Urothelium cell line (cell line): ENCODE results near the gene IKZF3.
A peak's percentile ranks its signal among the peaks of the same experiment; 100 is the strongest.
"Not testable (repeated sequence)": the region's sequence is repeated elsewhere in the genome, so short reads cannot be mapped to it uniquely, and the experiment has no call there.

Experiments used
- DNase-seq: peaks from one replicate; pipeline ENCODE4 v3.0.0; 2011; ENCODE audit warnings: low spot score, mixed read lengths
- FAIRE-seq: peaks from 2 replicates; lab custom pipeline; 2011; peaks lifted over from hg19 to GRCh38; lab: Jason Lieb, UNC

The IKZF3 gene

DNA sequence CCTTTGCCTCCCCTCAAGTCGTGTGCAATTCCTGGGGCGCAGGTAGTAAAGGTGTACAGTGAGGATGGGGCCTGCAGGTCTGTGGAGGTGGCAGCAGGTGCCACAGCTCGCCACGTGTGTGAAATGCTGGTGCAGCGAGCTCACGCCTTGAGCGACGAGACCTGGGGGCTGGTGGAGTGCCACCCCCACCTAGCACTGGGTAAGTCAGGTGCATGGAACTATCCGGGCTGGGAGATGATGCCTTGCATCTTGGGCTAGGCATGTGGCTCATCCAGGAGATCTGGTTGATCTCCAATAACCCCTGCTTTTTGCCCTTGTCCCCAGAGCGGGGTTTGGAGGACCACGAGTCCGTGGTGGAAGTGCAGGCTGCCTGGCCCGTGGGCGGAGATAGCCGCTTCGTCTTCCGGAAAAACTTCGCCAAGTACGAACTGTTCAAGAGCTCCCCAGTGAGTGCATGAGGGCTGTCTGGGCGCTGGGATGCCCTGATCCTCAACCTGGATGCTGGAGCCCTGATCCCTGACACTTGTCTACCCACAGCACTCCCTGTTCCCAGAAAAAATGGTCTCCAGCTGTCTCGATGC lies 121.2 kb downstream of the IKZF3 start:
- FAIRE-seq (peak; percentile 9), DNase-seq (no peak)

DNA sequence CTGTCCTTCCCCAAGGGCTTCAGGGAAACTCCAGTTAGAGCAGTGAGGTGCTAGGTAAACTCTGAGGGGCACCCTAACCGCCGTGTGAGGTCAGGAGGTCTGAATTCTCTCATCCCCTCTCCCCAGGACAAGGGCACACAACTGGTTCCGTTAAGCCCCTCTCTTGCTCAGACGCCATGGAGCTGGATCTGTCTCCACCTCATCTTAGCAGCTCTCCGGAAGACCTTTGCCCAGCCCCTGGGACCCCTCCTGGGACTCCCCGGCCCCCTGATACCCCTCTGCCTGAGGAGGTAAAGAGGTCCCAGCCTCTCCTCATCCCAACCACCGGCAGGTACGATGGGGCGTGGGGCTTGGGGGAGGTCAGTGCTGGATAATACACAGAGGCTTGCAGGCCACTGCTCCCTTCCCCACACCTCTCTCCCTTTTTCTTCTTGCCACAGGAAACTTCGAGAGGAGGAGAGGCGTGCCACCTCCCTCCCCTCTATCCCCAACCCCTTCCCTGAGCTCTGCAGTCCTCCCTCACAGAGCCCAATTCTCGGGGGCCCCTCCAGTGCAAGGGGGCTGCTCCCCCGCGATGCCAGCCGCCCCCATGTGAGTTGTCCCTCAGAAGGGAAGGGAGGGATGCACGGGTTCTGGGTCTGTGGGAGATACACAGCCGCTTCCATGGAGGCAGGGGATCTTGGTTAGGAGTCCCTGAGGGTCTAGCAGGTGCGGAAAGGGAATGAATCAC lies 121.8 kb downstream of the IKZF3 start:
- DNase-seq (no peak), FAIRE-seq (no peak)

DNA sequence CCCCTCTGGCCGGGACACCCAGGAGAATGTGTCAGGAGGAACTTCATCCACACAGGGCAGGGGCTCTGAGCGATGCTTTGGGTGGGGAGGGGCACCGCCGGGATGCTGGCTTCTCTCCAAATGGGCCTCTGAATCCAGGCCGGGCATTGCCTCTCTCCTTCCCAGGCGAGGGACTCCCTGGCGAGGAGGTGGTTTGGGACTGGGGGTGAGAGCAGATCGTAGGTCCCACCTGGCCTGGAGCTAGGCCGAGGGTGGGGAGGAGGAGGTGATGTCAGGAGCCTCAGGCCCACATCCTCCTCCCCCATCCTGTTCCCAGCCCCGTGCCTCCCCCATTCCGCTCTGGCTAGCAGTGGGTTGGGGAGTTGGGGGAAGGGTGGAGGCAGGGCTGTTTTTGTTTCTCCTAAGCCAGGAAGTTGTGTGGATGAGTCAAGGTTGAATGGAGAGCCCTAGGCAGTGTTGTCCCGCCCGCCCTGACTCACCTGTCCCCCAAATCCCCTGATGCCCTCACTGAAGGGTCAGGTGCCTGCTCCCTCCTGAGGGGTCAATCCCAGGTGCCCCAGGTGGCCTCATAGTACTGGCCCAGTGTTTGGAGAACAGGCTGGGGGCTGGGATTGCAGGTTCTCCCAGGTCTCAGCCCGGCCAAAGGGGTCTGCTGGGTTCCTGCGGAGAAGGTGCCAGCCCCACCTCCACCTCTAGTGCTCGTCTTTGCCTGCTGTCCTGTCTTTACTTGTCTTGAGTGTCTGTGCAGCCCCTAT lies 123.6 kb downstream of the IKZF3 start:
- DNase-seq, result peak; percentile 87
- peak; percentile 97 for FAIRE-seq

DNA sequence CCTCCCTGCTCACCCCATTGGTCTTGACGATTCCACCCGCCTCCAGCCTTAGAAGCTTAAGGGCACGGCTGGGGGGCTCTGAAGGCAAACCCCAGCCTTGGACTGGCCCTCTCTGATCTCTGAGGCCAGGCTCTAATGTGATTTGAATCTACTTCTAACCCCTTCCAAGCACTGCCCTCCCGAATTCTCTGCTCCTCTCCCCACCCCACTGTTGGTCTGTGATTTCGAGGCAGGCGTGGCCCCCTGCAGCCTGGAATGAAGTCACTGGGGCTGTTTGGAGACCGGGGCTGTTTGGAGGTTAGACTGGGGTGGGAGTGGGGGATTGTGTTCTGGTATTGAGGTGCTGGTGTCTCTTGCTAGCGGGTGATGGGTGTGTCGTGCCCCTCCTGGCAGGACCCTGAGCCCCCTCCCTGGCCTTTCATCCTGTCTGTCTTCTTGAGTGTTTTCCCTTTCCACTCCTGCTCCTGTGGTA lies 124.2 kb downstream of the IKZF3 start:
- DNase-seq, result no peak
- FAIRE-seq, result peak; percentile 59

DNA sequence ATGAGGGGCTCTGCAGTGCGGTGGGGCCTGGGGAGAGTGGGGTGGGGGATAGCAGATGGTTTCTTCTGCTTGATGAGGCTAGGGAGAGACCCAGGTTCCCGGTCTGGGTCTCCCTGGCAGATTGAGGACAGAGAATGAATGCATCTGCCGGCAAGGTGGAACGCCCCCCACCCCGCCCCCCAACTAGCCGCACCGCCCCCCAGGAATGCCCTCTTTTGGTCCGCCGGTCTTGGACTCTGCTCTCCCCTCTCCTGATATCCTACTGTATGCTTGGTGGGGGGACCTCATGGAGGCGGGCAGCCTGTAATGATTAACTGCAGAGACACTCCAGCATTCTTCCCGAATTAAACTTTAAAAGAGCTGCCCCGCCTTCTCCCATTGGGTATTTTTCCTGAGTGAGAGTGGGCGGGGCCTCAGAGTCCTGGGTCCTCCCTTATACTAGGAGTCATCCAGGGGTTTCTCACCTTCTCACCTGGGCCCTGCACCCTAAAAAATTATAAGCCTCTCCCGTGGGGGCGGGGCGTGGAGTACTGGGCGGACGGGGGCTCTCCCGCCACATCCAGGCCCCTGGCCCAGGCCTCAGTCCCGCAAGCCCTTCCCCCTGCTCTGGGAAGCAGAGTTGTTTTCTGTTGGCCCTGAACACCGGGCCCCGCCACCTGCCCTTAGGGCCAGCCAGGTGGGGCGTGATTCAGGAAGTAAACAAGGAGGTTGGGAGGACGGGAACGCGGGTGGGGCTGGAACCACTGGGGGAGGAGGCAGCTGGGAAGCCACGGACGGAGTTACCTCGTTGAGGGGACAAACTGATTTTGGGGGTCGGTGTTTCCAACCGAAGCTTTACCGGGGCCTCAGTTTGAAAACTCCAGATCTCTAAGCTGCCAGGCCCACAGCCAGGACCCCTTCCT lies 124.9 kb downstream of the IKZF3 start:
- FAIRE-seq (no peak), DNase-seq (no peak)

DNA sequence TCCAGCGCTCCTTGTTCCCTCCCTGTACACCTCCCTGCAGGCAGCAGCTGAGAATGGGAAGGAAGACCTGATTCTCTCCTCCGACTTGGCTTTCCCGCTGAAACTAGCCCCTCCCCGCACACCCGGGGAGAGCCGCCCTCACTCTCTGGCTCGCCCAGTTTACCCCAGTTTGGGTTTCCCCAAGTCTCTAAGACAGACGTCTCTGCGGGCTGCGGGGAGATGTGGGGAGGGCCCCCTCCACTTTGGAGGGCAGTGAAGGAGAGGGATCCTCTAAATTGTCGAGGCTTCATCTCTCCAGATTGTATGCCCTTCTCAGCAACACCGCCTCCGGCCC lies 125.6 kb downstream of the IKZF3 start:
- DNase-seq (no peak), FAIRE-seq (no peak)

DNA sequence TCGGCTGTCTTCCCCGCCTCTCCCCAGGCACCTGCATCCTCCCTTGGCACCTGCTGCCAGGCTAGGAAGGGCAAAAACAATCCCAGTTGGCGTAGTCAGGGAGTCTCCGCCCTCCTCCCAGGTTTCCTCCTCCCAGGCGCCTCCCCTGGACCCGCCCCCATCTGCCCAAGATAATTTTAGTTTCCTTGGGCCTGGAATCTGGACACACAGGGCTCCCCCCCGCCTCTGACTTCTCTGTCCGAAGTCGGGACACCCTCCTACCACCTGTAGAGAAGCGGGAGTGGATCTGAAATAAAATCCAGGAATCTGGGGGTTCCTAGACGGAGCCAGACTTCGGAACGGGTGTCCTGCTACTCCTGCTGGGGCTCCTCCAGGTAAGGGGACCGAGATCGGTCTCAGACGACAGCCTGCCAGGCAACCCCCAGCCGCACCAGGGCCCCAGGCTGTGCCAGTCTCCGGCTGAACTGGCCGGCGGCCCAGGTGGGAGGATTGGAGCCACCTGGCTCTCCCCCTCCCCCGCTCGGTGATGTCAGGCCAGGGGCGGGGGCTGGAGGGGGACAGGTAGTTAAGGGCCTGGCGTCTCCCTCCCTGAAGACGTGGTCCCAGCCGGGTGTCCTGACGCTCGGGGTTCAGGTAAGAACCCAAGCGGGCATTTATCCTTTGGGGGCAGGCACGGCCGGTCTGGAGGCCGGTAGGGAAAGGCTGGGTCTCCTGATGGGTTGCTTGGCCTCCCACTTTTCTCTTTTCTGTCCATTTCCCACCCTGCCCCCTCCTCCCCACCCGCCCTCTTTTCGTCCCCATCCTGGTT lies 126.1 kb downstream of the IKZF3 start, which contains the start of gene GRB7:
Gene GRB7 (plus strand): TSS at position 179 of the 808 bp plus-strand sequence. CDS start 4,364 bp downstream, outside the sequence.
- no peak for DNase-seq
- FAIRE-seq, result no peak

DNA sequence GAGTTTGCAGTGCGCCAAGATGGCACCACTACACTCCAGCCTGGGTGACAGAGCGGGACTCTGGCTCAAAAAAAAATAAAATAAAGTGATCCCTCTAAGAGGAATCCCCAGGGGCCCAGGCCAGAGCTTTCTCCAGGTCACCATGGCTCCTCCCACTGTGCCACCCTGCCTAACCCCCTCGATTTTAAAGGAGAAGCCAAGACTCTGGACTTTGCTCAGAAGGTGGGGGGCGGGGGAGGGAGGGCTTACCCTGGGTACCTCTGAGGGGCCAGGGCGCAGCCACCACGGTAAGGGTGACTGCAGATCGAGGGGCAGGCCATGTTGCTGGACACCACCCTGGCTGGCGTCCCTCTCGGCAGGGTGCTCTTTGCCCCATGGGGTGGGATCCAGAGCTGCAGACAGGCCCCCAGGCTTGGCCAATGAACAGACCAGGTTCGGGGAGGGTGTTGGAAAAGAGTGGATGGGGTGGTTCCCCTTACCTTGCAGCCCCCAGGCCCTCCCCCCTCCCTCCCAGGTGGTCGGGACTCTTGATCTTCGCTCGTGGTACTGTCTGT lies 126.8 kb downstream of the IKZF3 start:
- DNase-seq (no peak), FAIRE-seq (no peak)

DNA sequence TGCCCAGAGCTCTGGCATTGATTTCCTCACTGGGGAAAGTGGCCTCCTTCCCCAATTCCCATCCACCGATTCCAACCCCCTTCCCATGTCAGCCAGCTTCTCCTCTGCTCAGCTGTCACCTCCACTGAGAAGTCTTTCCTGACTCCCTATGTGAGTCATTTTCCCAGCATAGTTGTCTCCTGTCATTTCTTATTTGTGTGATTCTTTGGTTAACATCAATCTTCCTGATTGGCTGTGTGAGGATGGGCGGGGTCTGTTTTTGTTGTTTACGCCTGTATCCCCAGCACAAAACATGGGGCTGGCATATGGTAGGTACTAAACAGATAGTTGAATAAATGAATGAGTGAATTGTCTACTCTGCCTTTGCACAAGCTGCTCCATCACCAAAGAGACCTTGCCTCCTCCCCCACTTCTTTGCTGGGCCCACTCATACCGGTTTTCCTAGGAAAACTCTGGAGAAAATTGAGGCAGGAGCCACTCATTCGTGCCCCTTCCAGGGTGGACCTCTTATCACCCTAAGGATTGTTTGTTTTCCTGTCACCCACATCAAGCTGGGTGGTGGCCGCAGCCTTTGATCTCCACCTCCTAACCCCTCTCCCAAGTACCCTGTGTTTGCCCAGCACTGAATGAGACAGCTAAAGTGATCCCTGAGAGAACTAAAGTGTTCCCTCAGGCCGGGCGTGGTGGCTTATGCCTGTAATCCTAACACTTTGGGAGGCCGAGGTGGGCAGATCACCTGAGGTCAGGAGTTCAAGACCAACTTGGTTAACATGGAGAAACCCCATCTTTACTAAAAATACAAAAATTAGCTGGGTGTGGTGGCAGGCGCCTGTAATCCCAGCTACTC lies 127.6 kb downstream of the IKZF3 start:
- FAIRE-seq (peak; percentile 17), DNase-seq (no peak)

DNA sequence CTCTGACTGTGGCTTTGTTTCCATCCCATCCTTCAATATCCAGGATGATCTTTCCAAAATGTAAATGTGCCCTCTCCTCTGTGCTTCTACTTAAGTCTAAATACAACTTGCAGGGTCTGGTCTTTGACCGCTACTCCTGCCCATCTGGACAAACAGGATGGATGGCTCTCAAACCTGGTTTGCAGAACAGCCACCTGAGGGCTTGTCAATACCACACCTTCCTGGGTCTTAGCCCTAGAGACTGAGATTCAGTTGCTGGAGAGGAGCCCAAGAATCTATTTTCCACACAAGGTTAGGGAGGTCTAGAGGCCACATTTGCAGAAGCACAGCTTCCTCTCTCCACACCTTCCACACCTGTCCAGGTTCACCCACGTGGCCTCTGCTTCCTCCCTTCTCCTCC lies 128.2 kb downstream of the IKZF3 start:
- DNase-seq, result no peak
- FAIRE-seq, result no peak

DNA sequence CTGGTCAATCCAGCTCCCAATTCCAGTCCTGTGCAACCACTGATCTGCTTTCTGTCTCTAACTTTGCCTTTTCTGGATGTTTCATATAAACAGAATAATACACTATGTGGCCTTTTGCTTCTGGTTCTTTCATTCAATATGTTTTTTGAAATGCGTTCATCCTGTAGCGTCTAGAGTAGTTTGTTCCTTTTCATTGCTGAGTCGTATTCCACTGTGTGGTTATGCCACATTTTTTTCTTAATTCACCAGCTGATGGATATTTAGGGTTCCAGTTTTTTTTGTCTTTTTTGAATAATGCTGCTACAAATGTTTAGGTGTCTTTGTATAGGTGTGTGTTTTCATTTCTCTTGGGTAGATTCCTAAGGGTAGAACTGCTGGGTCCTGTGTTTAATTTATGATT lies 131.5 kb downstream of the IKZF3 start:
- no peak for FAIRE-seq
- DNase-seq, result no peak

DNA sequence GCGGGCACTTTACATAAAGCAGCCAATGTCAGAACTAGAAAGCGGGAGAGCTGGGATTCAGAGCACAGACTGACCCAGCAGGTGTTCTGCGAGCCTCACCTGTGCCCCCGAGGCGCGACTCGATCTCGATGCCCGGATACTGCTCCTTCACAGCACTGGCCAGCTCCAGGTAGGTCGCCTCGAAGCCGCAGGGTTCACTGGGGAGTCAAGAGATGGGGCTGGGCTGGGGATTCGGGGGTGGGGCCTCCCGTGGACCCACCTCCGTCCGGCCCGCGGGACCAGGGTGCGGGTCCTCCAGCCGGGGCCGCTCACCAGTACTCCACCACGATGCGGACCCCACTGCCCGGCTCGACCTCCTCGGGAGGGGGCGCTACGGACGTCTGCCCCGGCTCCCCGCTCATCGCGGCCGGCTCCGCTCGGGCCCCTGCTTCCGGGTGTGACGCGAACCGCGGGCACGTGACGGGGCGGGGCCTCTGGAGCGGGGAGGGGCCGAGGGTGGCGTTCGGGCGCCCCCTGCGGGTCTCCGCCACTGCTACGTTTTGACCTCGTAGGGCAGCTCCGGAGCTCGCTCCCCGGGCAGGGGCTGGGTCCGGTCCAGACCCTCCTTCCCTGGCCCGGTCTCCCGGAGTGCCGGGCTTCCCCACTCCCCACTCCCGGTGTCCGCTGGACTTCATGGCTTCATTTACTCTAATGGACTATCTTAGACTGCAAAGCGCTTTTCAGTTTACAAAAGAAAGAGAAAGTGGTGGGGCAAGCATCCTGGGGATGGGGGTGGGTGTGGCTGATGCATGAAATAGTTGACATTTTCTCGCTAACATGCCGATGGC lies 133.8 kb downstream of the IKZF3 start, which contains the start of gene MIEN1:
Gene MIEN1 (minus strand): TSS at position 438 of the 827 bp plus-strand sequence. CDS start 37 bp downstream, at position 401.
- DNase-seq (peak; percentile 96), FAIRE-seq (peak; percentile 30)

DNA sequence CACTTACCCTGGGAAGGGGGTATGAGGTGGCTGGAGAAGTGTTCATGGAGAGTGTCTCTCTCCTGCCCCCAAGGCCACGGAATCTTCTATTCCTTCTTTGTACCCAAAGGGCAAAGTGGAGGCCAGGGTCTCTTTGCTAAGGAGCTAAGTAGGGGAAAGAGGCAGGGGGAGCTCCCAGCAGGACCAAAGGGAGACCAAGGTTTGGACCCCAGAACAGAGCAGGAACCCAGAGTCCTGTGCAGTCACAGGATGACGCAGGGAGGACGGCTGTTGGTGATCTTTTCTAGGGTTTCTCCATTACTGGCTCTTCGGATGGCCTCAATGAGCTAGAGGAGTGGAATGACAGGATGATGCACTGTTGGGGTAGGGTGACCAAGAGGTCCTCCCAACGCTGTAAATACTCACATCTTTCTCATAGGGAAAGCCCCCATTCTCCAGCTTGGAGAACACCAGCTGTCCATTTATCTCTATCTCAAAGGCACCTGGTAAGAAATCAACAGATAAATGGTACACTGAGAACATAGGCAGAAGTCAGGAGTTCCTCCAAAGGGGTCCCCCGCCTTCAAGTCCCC lies 134.7 kb downstream of the IKZF3 start:
- DNase-seq (no peak), FAIRE-seq (no peak)

DNA sequence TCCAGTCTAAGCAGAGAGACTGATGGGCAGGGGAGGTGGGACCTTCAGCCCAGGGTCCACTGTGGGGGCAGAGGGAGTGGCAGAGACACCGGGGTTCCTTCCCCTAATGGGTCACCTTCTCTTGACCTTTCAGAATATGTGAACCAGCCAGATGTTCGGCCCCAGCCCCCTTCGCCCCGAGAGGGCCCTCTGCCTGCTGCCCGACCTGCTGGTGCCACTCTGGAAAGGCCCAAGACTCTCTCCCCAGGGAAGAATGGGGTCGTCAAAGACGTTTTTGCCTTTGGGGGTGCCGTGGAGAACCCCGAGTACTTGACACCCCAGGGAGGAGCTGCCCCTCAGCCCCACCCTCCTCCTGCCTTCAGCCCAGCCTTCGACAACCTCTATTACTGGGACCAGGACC lies 136.6 kb downstream of the IKZF3 start:
- FAIRE-seq, result no peak
- no peak for DNase-seq

DNA sequence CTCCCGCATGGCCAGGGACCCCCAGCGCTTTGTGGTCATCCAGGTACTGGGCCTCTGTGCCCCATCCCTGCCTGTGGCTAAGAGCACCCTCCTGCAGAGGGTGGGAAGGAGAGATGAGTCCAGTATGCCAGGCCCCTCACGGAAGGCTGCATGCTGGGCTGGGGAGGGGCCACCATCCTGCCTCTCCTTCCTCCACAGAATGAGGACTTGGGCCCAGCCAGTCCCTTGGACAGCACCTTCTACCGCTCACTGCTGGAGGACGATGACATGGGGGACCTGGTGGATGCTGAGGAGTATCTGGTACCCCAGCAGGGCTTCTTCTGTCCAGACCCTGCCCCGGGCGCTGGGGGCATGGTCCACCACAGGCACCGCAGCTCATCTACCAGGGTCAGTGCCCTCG lies 137.5 kb downstream of the IKZF3 start:
- DNase-seq (no peak), FAIRE-seq (no peak)

DNA sequence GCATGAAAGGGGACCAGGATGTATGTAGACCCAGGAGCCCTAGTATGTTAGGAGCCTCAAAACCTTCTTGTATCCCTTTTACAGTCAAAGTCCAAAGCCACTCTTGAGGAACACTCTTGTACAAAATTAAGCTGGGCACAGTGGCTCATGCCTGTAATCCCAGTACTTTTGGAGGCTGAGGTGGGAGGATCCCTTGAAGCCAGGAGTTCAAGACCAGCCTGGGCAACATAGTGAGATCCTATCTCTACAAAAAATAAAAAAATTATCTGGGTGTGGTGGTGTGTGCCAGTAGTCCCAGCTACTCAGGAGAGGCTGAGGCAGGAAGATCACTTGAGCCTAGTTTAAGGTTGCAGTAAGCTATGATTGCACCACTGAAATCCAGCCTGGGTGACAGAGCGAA lies 138.2 kb downstream of the IKZF3 start:
- DNase-seq, result not testable (repeated sequence)

DNA sequence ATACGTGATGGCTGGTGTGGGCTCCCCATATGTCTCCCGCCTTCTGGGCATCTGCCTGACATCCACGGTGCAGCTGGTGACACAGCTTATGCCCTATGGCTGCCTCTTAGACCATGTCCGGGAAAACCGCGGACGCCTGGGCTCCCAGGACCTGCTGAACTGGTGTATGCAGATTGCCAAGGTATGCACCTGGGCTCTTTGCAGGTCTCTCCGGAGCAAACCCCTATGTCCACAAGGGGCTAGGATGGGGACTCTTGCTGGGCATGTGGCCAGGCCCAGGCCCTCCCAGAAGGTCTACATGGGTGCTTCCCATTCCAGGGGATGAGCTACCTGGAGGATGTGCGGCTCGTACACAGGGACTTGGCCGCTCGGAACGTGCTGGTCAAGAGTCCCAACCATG lies 139.4 kb downstream of the IKZF3 start:
- FAIRE-seq (no peak), DNase-seq (no peak)

More for the DNA sequence above, 138.2 kb downstream of the IKZF3 start:
- not testable (repeated sequence) for FAIRE-seq
